ENCODE data around the gene SRSF4.

DNA sequence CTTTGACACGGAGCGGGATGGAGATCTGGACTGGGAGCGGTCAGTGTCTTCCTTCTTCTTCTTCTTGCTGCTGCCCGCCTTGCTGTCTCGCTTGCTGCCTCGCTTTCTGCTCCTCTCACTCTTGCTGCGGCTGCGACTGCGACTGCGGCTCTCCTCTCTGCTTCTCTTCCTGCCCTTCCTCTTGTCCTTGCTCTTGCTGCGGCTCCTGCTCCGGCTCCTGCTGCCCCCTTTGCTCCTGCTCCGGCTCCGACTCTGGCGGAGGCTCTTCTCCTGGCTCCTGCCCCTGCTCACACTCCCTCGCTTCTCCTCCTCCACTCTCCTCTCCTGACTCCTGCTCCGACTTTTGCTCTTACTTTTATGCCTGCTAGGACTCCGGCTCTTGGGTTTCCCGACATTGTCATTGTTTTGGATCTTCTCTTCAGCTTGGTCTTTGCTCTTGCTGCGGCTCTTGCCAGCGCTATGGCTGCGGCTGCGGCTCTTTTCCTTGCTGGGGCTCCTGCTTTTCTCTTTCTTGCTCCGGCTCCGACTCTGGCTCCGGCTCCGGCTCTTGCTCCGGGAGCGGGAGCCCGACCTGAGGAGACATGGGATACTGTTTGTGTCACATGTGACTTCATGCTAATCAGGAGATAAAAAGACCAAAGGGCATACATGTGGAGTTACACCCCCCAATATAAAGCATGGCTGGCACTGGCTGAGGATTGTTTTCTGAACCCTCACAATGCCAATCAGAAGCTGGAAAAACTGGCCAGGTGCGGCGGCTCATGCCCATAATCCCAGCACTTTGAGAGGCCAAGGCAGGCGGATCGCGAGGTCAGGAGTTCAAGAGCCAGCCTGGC lies 32.8 kb downstream of the SRSF4 start:
- TF ChIP-seq, protein P1, sequence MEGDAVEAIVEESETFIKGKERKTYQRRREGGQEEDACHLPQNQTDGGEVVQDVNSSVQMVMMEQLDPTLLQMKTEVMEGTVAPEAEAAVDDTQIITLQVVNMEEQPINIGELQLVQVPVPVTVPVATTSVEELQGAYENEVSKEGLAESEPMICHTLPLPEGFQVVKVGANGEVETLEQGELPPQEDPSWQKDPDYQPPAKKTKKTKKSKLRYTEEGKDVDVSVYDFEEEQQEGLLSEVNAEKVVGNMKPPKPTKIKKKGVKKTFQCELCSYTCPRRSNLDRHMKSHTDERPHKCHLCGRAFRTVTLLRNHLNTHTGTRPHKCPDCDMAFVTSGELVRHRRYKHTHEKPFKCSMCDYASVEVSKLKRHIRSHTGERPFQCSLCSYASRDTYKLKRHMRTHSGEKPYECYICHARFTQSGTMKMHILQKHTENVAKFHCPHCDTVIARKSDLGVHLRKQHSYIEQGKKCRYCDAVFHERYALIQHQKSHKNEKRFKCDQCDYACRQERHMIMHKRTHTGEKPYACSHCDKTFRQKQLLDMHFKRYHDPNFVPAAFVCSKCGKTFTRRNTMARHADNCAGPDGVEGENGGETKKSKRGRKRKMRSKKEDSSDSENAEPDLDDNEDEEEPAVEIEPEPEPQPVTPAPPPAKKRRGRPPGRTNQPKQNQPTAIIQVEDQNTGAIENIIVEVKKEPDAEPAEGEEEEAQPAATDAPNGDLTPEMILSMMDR (IDR thresholded peaks at IDR 0.05; ENCODE audit: poor library complexity, severe bottlenecking) = no peak
- no peak for TF ChIP-seq EZH2 (IDR thresholded peaks at IDR 0.05; ENCODE audit: borderline replicate concordance, insufficient read depth, low read length, poor library complexity, severe bottlenecking)
- TF ChIP-seq RAD21 (conservative IDR thresholded peaks at IDR 0.05) = no peak
